ENCODE results near the gene DAZAP1.

The DAZAP1 gene

GRCh38 chr19:1459479-1459878, 52.1 kb downstream of the DAZAP1 start:
- no peak for DNase-seq (ENCODE audit: low spot score)

GRCh38 chr19:1460033-1460995, 52.9 kb downstream of the DAZAP1 start:
- DNase-seq (ENCODE audit: low spot score), result no peak

- DNase-seq (ENCODE audit: low spot score), result peak; percentile 65
Observed at GRCh38 chr19:1461862-1462261, 54.5 kb downstream of the DAZAP1 start.

- DNase-seq (ENCODE audit: low spot score), result peak; percentile 73
Observed at GRCh38 chr19:1465191-1466016, 58.0 kb downstream of the DAZAP1 start.

GRCh38 chr19:1466018-1466460, 58.7 kb downstream of the DAZAP1 start:
- DNase-seq (ENCODE audit: low spot score), result no peak

GRCh38 chr19:1466461-1467214, 59.3 kb downstream of the DAZAP1 start:
- DNase-seq (ENCODE audit: low spot score), result no peak

GRCh38 chr19:1467215-1467489, 59.8 kb downstream of the DAZAP1 start:
- no peak for DNase-seq (ENCODE audit: low spot score)

- no peak for DNase-seq (ENCODE audit: low spot score)
Observed at GRCh38 chr19:1467490-1468273, 60.3 kb downstream of the DAZAP1 start.

GRCh38 chr19:1468274-1468820, 61.0 kb downstream of the DAZAP1 start:
- DNase-seq (ENCODE audit: low spot score), result no peak

GRCh38 chr19:1468821-1469254, 61.5 kb downstream of the DAZAP1 start:
- no peak for DNase-seq (ENCODE audit: low spot score)

- DNase-seq (ENCODE audit: low spot score), result no peak
Observed at GRCh38 chr19:1469255-1470054, 62.1 kb downstream of the DAZAP1 start.

GRCh38 chr19:1470055-1470304, 62.6 kb downstream of the DAZAP1 start:
- DNase-seq (ENCODE audit: low spot score), result no peak

- DNase-seq (ENCODE audit: low spot score), result no peak
Observed at GRCh38 chr19:1470305-1471009, 63.1 kb downstream of the DAZAP1 start.

- no peak for DNase-seq (ENCODE audit: low spot score)
Observed at GRCh38 chr19:1471010-1471514, 63.7 kb downstream of the DAZAP1 start.

GRCh38 chr19:1471515-1472160, 64.3 kb downstream of the DAZAP1 start:
- no peak for DNase-seq (ENCODE audit: low spot score)

GRCh38 chr19:1472231-1473084, 65.1 kb downstream of the DAZAP1 start:
- DNase-seq (ENCODE audit: low spot score), result peak; percentile 53

- DNase-seq (ENCODE audit: low spot score), result no peak
Observed at GRCh38 chr19:1473085-1473851, 65.9 kb downstream of the DAZAP1 start.
